Activated CD4-positive, alpha-beta memory T cell treated with anti-CD3 and anti-CD28 coated beads, Interleukin-2, amount 10 ng/mL, durations not matched to agents 7 days and 5 days (primary cell): ENCODE data around the gene RHBDD1. TPM values are rescaled to one million over a fixed set of nuclear protein-coding genes. Genes with fewer than 3 reads are reported as not detected.
A peak's percentile ranks its signal among the peaks of the same experiment; 100 is the strongest.

Source experiments
- CTCF ChIA-PET: fragments of 350-600 bp; sonication (Branson Sonifier 250); formaldehyde crosslinking; loops from one replicate; lab custom pipeline; 2021; ENCODE audit warnings: antibody characterized with exemption, inconsistent platforms; lab: Charles Lee
- POLR2A ChIA-PET: fragments of 350-600 bp; sonication (Branson Sonifier 250); formaldehyde crosslinking; loops from one replicate; lab custom pipeline; 2021; ENCODE audit warnings: antibody characterized with exemption; lab: Charles Lee
- DNase-seq: peaks from one replicate; pipeline ENCODE4 v3.0.0-alpha.2; 2020
- H3K27ac Mint-ChIP-seq: one replicate; pipeline ENCODE4 v1.8.0; 2021; ENCODE audit warnings: mild to moderate bottlenecking, mixed read lengths
- H3K27me3 Mint-ChIP-seq: one replicate; pipeline ENCODE4 v1.8.0; 2021; ENCODE audit warnings: mixed read lengths
- H3K36me3 Mint-ChIP-seq: one replicate; pipeline ENCODE4 v1.8.0; 2021; ENCODE audit warnings: low read depth, mixed read lengths
- H3K4me1 Mint-ChIP-seq: one replicate; pipeline ENCODE4 v1.8.0; 2021; ENCODE audit warnings: mixed read lengths
- H3K4me3 Mint-ChIP-seq: one replicate; pipeline ENCODE4 v1.8.0; 2021; ENCODE audit warnings: mild to moderate bottlenecking, mixed read lengths
- H3K9me3 Mint-ChIP-seq: one replicate; pipeline ENCODE4 v1.8.0; 2021; ENCODE audit warnings: mixed read lengths
- total RNA-seq, 2 experiments: library from RNA; stranded (reverse); gene quantifications; one replicate each; pipeline ENCODE4 v1.2.3, GENCODE V29; 2021

RHBDD1 gene
- total RNA-seq, 2 experiments from 2014 or later = 38.1 to 43.0 TPM

DNA sequence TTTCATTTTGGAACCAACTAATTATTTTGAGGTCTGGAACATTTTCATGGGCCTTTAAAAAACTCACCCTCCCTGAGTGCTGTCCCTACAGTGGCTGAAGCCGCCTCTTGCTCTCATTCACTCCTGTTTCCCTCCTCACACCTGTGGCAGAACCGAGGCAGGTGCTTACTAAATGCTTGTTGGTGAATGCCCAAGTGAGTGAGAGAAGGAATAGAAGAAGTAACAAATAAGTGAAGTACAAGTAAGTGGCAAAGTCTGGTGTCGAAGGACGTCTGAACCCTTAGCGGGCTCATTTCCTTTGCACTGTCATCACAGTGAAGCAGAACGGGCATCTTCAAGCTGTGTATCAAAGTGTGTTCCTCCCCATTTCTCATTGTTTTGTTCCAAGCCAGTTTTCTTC is 135.2 kb downstream of the RHBDD1 start:
- Mint-ChIP-seq H3K4me1 (peaks cover 11% of the 10 kb centered on the region), H3K27me3 (no peaks in the 10 kb centered on the region), H3K9me3 (no peaks in the 10 kb centered on the region), H3K27ac (no peak overlapping the region), H3K4me3 (no peak overlapping the region), H3K36me3 (no peaks in the 10 kb centered on the region)
- no peak for DNase-seq
- CTCF ChIA-PET = no interaction called here
- POLR2A ChIA-PET = no interaction called here

DNA sequence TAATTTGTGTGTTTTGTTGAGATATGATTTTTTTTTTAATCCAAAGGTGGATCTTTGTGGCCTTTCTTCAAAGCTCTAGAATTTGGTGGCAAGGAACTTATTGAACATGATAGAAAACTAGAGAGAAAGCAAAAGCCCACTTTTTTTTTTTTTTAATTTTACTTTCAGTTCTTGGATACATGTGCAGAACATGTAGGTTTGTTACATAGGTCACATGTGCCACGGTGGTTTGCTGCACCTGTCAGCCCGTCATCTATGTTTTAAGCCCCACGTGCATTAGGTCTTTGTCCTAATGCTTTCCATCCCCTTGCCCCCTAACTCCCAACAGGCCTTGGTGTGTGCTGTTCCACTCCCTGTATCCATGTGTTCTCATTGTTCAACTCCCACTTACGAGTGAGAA is 135.9 kb downstream of the RHBDD1 start:
- peaks cover 11% of the 10 kb centered on the region for H3K4me1 Mint-ChIP-seq
- H3K27me3 Mint-ChIP-seq = no peaks in the 10 kb centered on the region
- no peak overlapping the region for H3K27ac Mint-ChIP-seq
- no peak for DNase-seq
- CTCF ChIA-PET = no interaction called here
- POLR2A ChIA-PET = no interaction called here
- no peaks in the 10 kb centered on the region for H3K9me3 Mint-ChIP-seq
- no peak overlapping the region for H3K4me3 Mint-ChIP-seq
- no peaks in the 10 kb centered on the region for H3K36me3 Mint-ChIP-seq

GRCh38 chr2:226973816-226974215 is 138.0 kb downstream of the RHBDD1 start:
- H3K36me3 Mint-ChIP-seq = no peaks in the 10 kb centered on the region
- DNase-seq = no peak
- no peak overlapping the region for H3K27ac Mint-ChIP-seq
- ChIA-PET CTCF (no interaction called here), POLR2A (no interaction called here)
- H3K4me1 Mint-ChIP-seq = peaks cover 14% of the 10 kb centered on the region
- no peak overlapping the region for H3K4me3 Mint-ChIP-seq
- H3K9me3 Mint-ChIP-seq = no peaks in the 10 kb centered on the region
- H3K27me3 Mint-ChIP-seq = no peaks in the 10 kb centered on the region

DNA sequence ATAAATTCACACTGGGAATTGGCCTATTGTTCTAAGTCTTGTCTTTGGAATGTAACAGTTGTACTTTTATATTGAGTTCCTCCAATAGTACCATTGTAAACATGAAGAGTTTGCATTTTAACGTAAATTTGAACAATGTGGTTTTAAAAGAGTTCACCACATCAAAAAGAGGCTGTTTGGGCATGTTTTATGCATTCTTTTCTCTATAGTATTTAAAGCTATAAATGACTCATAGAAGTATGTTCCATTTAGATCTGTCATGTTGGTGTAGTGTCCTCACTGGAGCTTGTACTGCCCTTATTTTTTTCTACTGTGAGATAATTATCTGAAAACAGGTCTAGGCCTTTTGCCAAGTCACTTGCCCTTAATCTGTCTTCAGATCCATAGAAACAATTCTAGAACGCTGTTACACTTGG is 141.9 kb downstream of the RHBDD1 start:
- H3K36me3 Mint-ChIP-seq = no peaks in the 10 kb centered on the region

DNA sequence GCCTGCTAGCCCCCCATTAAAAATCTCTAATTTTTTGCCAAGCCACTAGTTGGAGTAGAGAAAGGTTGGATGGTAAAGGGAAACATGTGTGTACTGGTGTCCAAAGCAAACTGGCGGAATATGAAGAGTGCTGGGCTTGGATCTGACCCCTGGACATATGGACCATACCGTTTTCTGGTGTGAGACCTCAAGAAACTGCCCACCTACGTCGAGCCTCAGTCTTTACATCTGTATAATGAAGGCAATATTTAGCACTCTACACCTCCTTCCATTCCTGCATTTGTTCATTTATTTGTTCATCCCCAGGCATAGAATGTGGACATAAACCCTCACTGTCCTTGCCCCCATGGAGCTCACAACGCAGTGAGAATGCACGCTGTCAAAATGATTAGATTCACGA is 142.4 kb downstream of the RHBDD1 start:
- ChIA-PET POLR2A (no interaction called here), CTCF (no interaction called here)
- H3K9me3 Mint-ChIP-seq = no peaks in the 10 kb centered on the region
- H3K27me3 Mint-ChIP-seq = no peaks in the 10 kb centered on the region
- no peaks in the 10 kb centered on the region for H3K36me3 Mint-ChIP-seq
- no peak overlapping the region for H3K4me3 Mint-ChIP-seq
- H3K4me1 Mint-ChIP-seq = peaks cover 5% of the 10 kb centered on the region
- H3K27ac Mint-ChIP-seq = no peak overlapping the region
- DNase-seq = no peak

More for the DNA sequence above, 141.9 kb downstream of the RHBDD1 start:
- Mint-ChIP-seq H3K27ac (no peak overlapping the region), H3K4me1 (peaks cover 5% of the 10 kb centered on the region), H3K9me3 (no peaks in the 10 kb centered on the region), H3K4me3 (no peak overlapping the region), H3K27me3 (no peaks in the 10 kb centered on the region)
- no peak for DNase-seq
- ChIA-PET POLR2A (no interaction called here), CTCF (no interaction called here)

DNA sequence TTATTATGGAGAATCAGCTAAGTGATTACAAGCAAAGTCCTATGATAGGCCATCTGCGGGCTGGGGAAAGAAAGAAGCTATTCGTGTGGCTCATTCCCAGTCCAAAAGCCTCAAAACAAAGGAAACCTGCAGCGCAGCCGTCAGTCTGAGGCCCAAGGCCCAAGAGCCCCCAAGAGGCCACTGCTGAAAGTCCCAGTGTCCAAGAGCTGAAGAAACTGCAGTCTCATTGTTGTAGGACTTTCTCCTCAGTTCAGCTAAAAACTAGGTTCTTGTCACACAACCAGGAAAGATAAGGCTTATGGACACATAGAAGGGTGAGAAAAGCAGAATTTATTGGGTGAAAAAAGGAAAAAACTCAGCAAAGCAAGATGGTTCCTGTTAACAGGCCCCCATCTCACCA is 143.2 kb downstream of the RHBDD1 start:
- CTCF ChIA-PET = no interaction called here
- H3K9me3 Mint-ChIP-seq = no peaks in the 10 kb centered on the region
- DNase-seq = no peak
- H3K4me3 Mint-ChIP-seq = no peak overlapping the region
- no peaks in the 10 kb centered on the region for H3K27me3 Mint-ChIP-seq
- H3K36me3 Mint-ChIP-seq = no peaks in the 10 kb centered on the region
- no peak overlapping the region for H3K27ac Mint-ChIP-seq
- POLR2A ChIA-PET = no interaction called here
- peaks cover 10% of the 10 kb centered on the region for H3K4me1 Mint-ChIP-seq

GRCh38 chr2:226981791-226982326 is 146.0 kb downstream of the RHBDD1 start:
- Mint-ChIP-seq H3K27me3 (no peaks in the 10 kb centered on the region), H3K4me3 (no peak overlapping the region), H3K4me1 (peaks cover 23% of the 10 kb centered on the region), H3K9me3 (no peaks in the 10 kb centered on the region), H3K36me3 (no peaks in the 10 kb centered on the region), H3K27ac (no peak overlapping the region)
- POLR2A ChIA-PET = no interaction called here
- CTCF ChIA-PET = interaction anchor here (0.5 to 1.2 kb wide), 4 partner anchors 24 to 1031 kb away, joined by 3 to 4 read pairs (median 3); partner anchors contain the start of gene IRS1
- no peak for DNase-seq

- DNase-seq = no peak
- Mint-ChIP-seq H3K27me3 (no peaks in the 10 kb centered on the region), H3K4me1 (peaks cover 21% of the 10 kb centered on the region), H3K27ac (no peak overlapping the region), H3K4me3 (no peak overlapping the region), H3K9me3 (no peaks in the 10 kb centered on the region), H3K36me3 (no peaks in the 10 kb centered on the region)
- ChIA-PET POLR2A (interaction anchor here (0.8 kb wide), 1 partner anchor 148 kb away, joined by 3 read pairs; the partner anchor contains the start of gene RHBDD1), CTCF (interaction anchor here (1.1 to 1.4 kb wide), 2 partner anchors 112 to 181 kb away, joined by 3 to 4 read pairs; no protein-coding TSS in a partner anchor)
These were observed 148.3 kb downstream of the RHBDD1 start for GRCh38 chr2:226983895-226984749.

GRCh38 chr2:226984750-226985582 is 149.1 kb downstream of the RHBDD1 start:
- POLR2A ChIA-PET = interaction anchor here (0.8 kb wide), 1 partner anchor 149 kb away, joined by 3 read pairs; the partner anchor contains the start of gene RHBDD1
- Mint-ChIP-seq H3K4me1 (peaks cover 21% of the 10 kb centered on the region), H3K4me3 (no peak overlapping the region), H3K27me3 (no peaks in the 10 kb centered on the region), H3K36me3 (no peaks in the 10 kb centered on the region), H3K27ac (no peak overlapping the region), H3K9me3 (no peaks in the 10 kb centered on the region)
- CTCF ChIA-PET = interaction anchor here (0.5 to 1.4 kb wide), 8 partner anchors 112 to 1320 kb away, joined by 3 to 5 read pairs (median 4); no protein-coding TSS in a partner anchor
- peak; percentile 24 for DNase-seq

DNA sequence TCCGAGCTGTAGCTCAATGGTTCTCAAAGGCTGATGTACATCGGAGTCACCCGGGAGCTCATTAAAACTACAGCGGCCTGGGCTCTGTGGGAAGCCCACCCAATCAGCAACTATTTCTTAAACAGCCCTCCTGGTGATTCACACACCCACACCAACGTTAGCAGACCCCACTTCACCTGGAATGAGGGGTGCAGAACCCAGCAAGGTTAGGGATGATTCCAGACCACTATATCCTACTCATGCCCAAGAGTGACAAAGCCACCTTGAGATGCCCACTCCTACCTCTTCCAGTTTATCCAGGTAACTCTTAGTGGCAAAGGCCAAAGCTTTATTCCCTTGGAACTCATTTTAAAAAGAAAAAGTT is 149.7 kb downstream of the RHBDD1 start:
- ChIA-PET CTCF (interaction anchor here (0.5 to 1.4 kb wide), 8 partner anchors 113 to 1320 kb away, joined by 3 to 5 read pairs (median 4); no protein-coding TSS in a partner anchor), POLR2A (no interaction called here)
- H3K9me3 Mint-ChIP-seq = no peaks in the 10 kb centered on the region
- H3K4me1 Mint-ChIP-seq = peaks cover 21% of the 10 kb centered on the region
- no peaks in the 10 kb centered on the region for H3K36me3 Mint-ChIP-seq
- no peaks in the 10 kb centered on the region for H3K27me3 Mint-ChIP-seq
- H3K27ac Mint-ChIP-seq = no peak overlapping the region
- no peak overlapping the region for H3K4me3 Mint-ChIP-seq
- DNase-seq = no peak

DNA sequence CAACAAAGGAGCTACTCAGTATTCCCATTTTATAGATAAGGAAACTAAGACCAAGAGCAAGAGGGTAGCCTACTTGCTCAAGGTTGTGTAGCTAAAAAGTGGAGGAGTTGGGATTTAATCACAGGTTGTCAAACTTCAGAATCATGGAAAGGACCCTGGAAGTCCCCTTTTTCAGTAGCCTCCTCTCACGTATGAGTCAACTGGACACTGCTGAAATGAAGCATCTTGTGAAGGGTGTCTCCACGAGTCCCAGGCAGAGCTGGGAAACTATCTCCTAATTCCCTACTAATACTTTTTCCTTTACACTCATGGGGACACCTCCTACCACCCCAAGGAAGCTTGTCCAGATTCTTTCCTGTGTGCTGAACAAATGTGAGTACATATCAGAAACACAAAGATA is 155.8 kb downstream of the RHBDD1 start:
- Mint-ChIP-seq H3K27me3 (no peaks in the 10 kb centered on the region), H3K9me3 (no peaks in the 10 kb centered on the region), H3K27ac (no peak overlapping the region), H3K36me3 (peaks cover 21% of the 10 kb centered on the region), H3K4me3 (no peak overlapping the region), H3K4me1 (peaks cover 1% of the 10 kb centered on the region)
- POLR2A ChIA-PET = no interaction called here
- CTCF ChIA-PET = no interaction called here
- DNase-seq = no peak

DNA sequence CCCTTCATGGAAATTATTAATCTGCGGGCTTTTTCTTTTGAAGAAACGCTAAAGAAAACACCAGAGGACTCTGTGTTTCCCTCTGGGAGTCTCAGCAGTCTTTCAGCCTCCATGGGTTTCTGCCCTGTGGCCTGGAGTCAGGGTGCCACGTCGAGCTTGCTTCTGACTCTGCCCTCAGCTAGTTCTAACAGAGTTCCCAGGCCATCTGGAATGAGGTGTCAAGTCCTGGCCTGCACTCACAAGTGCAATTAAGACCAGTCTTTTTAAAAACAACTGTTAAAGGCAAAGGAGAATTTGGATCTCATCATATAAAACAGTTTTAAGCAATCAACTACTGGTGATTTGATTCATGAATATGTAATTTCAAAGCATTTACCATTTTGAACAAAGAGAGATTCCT is 157.3 kb downstream of the RHBDD1 start:
- POLR2A ChIA-PET = no interaction called here
- CTCF ChIA-PET = no interaction called here
- H3K27me3 Mint-ChIP-seq = no peaks in the 10 kb centered on the region

DNA sequence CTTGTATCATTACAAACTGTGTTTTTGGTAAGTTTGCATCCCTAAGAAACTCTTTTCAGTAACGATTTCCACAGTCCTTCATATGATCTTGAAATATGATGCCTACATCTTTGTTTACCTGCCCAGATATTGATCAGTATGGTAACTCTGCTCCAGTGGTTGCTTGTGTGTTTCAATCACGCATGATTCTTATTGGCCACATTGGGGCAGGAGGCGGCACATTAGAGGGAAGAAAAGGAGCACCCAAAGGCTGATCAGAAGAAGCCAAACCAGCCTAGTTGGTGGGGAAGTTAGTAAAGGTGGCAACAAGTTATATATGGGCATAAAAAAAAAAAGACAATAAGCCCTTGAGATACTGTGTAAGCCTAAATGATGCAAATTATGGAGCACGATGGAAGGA is 158.9 kb downstream of the RHBDD1 start:
- peaks cover 1% of the 10 kb centered on the region for H3K4me1 Mint-ChIP-seq
- DNase-seq = no peak
- H3K27me3 Mint-ChIP-seq = no peaks in the 10 kb centered on the region
- ChIA-PET POLR2A (no interaction called here), CTCF (no interaction called here)
- H3K27ac Mint-ChIP-seq = no peak overlapping the region
- H3K36me3 Mint-ChIP-seq = peaks cover 26% of the 10 kb centered on the region
- no peaks in the 10 kb centered on the region for H3K9me3 Mint-ChIP-seq
- no peak overlapping the region for H3K4me3 Mint-ChIP-seq

More for the DNA sequence above, 157.3 kb downstream of the RHBDD1 start:
- no peak overlapping the region for H3K4me3 Mint-ChIP-seq
- H3K36me3 Mint-ChIP-seq = peaks cover 21% of the 10 kb centered on the region
- no peaks in the 10 kb centered on the region for H3K9me3 Mint-ChIP-seq
- no peak overlapping the region for H3K27ac Mint-ChIP-seq
- DNase-seq = no peak
- H3K4me1 Mint-ChIP-seq = peaks cover 1% of the 10 kb centered on the region
